ENCODE measurements around the gene PAK5.

- TF ChIP-seq POLR2AphosphoS5 (IDR thresholded peaks at IDR 0.05; ENCODE audit: low read depth, low read length) (no peak), TAF1 (IDR thresholded peaks at IDR 0.05; ENCODE audit: borderline replicate concordance, low read depth, low read length) (no peak)
These were observed 230.1 kb downstream of the PAK5 start for GRCh38 chr20:9608639-9609340.
